ENCODE measurements around the gene LIN37.

DNA sequence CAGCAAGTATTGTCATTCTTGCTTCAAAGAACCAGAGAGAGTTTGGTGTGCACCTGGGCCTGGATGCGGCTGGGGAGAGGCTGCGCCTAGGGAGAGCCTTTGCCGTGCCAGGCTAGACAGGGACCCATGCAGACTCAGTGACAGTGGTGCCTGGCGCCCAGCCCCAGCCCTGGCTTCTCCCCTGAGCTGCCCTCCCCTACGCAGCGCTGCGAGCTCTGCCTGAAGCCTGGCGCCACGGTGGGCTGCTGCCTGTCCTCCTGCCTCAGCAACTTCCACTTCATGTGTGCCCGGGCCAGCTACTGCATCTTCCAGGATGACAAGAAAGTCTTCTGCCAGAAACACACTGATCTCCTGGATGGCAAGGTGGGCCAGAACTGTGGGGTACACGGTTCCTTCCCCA, 18.6 kb upstream of the LIN37 start:
- no peak for TF ChIP-seq TAF1 (IDR thresholded peaks at IDR 0.05; ENCODE audit: borderline replicate concordance, insufficient read depth, low read length)
- TF ChIP-seq REST (IDR thresholded peaks at IDR 0.05; ENCODE audit: insufficient read depth in 1 of 2, low read depth in 2 of 2, low read length in 2 of 2), result no peak
- no peak for TF ChIP-seq POLR2AphosphoS5 (IDR thresholded peaks at IDR 0.05; ENCODE audit: low read depth, low read length)
- TF ChIP-seq SIN3A (IDR thresholded peaks at IDR 0.05; ENCODE audit: borderline replicate concordance, insufficient read depth, low read length), result no peak
- no peak for TF ChIP-seq FOXP2 (optimal IDR thresholded peaks at IDR 0.05; ENCODE audit: borderline replicate concordance, extremely low read depth, extremely low read length, insufficient read depth)
